Stimulated activated CD4-positive, alpha-beta T cell treated with anti-CD3 and anti-CD28 coated beads, TNF-alpha, amount 100 ng/mL, for 24 hours (primary cell): ENCODE results near the gene PWP1.
A peak's percentile ranks its signal among the peaks of the same experiment; 100 is the strongest.

ENCODE experiments used
- DNase-seq, 3 experiments: peaks; one replicate each; pipeline ENCODE4 v3.0.0-alpha.2; 2020; ENCODE audit warnings: low read depth in 3 of 3

Gene PWP1

DNA sequence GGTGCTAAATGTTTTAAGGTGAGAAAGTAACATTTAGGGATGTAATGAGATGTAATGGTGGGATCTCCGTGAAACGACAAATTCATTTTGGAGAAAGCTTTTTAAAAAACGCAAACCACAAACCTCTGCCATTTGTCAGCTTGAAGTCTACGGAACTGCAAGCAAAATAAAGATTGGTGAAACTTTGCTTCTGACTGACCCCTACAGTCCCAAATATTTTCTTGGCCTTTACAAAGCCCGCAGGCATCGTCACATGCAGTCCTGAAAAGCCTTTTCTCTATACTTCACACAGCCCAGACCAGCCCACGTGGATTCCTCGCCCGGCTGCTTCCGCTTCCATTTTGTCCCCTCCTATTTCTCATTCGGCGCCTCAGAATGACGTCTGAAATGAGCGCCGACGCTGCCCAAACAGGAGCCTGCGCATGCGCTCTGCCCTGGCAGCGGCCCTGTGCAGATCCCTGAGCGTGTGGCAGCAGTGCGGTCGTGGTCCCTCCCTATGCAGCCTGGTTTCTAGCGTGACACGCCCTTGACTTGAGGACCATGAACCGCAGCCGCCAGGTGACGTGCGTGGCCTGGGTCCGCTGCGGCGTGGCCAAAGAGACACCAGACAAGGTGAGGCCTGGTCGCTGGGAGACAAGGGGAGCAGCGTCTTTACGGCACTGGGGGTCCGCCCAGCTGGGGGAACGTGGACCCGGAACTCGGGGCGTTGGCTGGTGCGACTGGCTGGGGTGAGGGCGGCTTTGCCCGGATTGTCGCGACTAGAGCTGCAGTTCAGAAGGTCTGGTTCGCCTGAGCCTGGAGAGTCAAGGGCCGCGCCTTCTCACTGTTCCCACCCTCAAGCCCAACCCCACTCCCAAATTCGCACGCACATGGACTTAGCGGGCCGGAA, at the start of gene PWP1:
TSS of gene PWP1 (plus strand) at position 440 of the 889 bp plus-strand sequence. CDS start at position 541, 101 bp downstream.
- DNase-seq: peak; percentile 91 to 94 (median 93)

DNA sequence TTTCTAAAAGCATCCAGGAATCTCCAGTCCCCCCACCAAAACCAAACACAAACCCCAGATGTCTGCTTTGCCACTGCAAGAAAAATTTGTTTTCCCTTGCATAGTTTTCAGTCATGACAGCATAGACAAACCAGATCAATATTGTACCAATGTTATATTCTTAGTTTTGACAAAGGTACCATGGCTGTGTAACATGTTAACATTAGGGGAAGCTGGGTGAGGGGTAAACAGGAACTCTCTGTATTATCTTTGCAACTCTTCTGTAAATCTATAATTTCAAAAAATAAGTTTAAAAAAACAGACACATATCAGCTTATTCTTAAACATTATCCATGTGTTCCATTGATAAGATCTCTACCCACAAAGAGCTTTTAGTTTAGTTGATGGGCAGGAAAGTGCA, 44.4 kb upstream of the PWP1 start:
- DNase-seq: no peak

DNA sequence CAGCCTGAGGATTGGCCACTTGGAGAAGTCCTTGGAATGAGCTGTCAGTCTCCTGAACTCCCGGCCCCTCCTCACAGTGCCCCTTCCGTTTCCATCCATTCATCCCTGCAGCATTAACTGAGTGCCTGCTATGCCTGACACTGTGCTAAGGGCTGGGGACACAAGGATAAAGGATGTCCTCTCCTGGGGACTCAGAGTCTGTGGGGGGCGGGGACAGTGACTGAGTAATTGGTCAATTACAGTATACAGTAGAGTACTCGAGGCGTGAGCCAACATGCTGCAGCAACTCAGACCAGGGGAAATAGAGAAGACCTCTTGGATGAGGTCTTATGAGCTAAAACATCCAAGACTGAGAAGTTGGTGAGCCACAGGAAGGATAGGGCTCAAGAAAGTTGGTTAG, 43.4 kb upstream of the PWP1 start:
- no peak for DNase-seq

DNA sequence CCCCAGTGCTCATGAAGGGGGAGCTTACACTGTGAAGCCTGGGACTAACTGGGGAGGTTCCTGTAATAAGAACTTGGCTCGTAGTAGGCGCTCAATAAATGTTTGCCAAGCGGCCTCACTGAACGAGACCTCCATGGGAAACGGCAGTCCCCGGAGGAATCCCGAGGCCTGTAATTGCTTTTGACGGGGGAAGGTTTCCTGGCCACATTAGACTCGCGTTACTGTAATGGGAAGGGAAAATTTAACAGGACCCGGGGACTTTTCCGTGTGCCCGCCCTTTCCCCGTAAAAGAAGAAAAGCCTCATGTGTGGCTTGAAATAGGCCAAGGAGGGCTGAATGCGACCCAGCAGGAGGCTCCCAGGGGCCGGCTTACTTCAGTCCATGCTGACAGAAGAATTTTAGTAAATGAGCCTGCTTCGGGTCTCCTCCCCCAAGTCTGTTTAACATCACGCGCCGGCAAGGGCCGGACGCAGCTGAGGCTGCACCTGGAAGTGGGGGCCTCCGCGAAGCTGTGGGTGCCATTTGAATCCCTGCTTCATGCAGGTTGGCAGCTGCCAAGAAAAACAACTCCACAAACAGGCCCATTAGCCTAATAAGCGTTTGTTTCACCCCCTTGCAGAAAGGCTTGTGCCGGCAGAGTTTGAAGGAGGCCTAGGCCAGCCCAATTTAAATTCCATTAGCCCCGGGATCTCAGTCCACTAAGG, 39.8 kb upstream of the PWP1 start:
- DNase-seq: no peak

DNA sequence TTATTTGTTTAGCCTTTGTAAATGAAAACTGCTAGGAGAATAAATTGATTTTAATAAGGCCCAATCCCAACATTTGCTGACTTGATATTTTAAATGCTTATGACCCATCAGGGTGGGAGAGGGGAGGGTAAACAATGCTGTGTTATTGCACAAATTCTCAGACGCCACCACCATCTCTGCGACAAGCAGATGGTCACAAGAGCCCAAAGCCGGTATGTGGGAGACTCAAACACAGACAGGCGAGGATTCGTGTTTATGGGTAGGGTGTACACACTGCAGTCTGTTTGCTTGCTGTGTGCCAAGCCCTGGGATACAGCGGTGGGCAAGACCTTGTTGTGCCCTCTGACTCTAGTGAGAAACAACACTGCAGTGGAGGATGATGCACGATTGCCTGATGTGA, 39.2 kb upstream of the PWP1 start:
- DNase-seq: no peak

DNA sequence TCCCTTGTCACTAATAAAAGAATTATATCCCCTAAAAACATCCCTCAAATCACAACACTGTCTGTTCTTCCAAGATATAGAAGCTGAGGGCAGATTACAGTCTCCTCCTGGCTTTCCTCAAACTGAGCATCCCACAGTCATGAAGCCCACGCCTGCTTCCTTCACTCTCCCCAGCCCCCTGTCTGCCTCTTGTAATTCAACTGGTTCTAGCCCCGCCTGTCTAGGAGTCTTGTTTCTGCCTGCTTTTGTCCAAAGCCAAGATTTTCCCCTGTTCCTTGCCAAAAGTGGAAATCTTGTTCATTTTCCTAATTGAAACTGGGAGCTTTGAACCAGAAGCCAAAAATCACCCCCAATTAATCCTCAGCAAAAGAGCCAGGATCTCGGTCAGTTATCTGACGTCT, 35.9 kb upstream of the PWP1 start:
- no peak for DNase-seq

DNA sequence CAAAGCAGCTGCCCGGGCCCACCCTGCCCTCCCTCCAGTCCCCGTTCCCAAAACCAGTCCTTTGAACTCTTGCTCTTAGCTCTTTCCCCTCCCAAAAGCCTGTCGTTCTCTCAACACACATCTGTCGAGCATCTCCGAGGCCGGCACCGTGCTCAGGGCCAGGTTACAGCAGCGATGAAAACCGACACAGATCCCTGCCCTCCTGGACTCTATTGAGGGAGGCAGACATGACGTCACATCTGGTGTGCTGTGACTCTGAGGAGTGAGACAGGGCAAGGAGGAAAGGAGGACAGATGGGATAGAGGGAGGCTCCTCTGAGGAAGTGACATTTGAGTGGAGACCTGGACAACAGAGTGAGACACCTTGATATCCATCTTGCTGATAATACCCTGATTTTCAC, 34.6 kb upstream of the PWP1 start:
- no peak for DNase-seq

DNA sequence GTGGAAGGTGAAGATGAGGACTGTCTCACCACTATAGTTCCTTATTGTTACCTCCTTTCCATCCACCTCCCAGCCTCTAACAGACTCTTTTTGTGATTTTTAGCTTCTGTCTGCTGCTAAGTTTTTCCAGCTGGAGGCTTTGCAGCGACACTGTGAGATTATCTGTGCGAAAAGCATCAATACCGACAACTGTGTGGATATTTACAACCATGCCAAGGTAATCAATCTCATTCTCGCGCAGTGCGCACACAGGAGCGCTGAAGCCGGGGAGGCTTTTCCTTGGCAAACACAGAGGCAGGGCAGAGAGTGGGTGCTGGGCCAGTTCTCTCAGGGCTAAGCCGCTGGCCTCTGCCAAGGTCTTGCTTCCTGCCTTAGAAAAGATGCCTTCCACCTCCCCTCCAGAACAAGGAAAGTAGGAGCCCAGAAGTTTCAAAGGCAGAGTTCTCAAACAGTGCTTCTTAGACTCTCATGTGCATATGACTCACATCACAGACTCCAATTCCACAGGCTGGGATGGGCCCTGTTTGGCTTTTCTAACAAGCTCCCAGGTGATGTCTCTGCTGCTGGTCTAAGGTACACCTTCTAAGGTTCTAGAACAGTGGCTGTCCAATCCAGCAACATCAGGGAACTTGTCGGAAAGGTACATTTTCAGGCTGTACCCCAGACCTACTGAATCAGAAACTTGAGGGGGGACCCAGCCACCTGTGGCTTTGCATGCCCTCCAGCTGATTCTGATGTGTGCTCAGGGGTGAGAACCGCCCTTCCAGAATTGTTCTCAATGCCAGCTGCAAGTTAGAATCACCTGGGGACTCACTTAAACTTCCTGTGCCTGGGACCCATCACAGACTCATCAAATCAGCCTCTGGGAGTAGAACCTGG, 33.8 kb upstream of the PWP1 start:
- DNase-seq: no peak

DNA sequence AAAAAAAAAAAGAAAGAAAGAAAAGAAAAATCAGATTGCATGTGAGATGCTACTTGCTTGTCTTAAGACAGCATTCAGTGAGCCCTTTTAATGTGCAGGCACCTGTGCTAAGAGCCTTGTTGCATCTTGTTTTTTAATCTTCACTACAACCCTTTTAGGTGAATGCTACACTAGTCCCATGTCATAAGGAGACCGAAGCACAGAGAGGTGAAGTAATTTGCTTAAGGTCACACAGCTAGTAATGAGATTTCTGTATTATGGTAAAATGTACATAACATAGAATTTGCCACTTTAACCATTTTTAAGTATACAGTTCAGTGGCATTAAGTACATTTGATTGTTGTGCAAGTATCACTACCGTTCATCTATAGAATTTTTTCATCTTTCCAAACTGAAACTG, 32.1 kb upstream of the PWP1 start:
- no peak for DNase-seq

DNA sequence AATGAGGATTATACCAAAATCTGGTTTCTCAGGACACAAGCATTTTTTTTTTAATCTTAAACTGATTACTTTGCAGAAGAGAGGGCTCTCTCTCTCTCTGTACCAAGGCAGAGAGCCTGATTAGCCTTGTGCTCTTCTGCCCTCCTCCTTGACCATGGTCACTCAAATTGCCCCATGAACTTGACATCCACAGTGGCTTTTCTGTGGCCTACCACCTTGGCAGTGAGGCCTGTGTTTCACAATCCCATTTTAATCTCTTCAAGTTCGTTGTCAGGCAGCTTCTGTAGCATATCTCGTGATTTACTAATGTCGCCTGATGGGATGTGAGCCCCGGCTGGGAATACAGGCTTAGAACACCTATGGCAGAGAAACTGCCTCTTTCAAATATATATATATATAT, 30.7 kb upstream of the PWP1 start:
- no peak for DNase-seq

DNA sequence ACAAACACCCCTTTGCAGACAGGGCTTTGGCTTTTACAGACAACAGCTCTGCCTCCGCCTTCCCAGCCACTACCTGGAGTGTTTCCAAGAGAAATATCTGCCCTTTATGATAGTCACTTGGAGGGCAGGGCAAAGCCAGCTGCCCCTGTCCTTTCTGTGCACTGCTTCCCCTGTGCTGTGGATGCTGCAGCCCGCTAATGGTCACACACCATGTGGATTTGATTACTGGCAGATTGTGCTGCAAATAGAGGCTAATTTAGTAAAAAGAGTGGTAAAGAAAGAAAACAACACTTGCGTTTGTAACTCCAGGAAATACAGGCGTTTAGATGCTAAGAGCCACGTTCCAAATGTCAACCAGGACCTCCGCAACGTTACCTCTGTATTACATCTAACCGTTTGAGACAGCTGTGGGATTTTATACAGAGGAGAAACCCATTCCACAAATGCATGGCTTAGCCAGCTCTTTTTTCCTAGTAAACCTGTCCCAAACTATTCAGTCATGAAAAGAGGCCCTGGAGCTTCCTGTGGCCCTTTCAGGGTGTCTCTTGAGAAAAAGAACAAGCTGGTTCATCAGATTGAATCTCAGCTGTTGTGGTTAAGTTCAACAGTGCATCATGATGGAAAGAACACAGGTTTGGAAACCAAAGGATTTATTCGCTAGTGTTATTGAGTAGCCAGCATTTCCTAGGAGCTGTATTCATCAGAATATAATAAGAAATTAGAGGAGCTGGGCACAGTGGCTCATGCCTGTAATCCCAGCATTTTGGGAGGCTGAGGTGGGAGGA, 30.1 kb upstream of the PWP1 start:
- no peak for DNase-seq

DNA sequence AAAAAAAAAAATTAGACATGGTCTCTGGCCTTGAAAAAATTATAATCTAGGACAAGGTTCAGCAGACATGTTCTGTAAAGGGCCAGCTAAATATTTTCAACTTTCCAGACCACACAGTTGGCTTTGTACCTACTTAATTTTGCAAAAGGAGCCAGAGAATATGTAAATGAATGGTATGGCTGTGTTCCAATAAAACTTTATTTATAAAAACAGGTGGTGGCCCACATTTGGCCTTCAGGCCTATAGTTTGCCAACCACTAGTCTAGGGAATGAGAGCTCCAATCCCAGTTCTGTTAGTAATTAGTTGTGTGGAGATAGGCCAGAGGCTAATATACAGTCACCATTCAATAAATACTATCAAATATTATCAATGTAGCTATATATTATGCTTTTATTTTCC, 29.3 kb upstream of the PWP1 start:
- DNase-seq: no peak

DNA sequence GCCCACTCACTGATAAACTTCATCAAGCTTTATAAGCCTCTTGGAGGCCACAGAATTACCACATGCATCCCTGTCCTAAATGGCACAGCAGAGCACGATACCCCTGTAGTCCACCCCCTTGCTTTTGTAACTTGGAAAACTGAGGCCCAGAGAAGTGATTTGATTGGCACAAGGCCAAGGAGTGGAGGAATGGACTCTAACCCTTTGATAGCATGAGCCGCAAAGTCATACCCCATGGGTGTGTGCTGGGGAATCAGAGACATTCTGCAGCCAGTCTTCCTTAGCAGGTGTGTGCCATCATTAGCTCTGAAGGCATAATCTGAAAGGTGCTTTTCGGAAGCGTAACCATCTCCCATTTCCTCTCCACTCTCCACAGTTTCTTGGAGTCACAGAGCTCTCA, 28.5 kb upstream of the PWP1 start:
- no peak for DNase-seq

DNA sequence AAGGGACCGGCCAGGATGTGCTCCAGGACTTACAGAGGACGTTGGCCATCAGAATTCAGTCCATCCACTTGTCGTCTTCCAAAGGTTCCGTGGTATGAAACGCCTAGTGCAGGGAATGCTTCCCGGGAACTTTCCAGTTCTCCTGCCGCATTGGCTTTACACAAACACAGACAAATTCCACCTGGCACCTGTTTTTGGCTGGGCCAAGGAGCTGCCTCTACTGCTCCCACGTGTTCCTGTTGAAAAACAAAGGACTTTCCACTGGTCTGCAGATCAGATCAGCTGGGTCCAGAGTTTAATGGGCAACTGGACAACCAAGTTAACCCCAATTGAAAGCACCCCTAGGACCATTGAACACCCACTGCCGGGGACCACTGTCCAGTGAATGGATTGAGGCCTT, 28.0 kb upstream of the PWP1 start:
- DNase-seq: no peak

DNA sequence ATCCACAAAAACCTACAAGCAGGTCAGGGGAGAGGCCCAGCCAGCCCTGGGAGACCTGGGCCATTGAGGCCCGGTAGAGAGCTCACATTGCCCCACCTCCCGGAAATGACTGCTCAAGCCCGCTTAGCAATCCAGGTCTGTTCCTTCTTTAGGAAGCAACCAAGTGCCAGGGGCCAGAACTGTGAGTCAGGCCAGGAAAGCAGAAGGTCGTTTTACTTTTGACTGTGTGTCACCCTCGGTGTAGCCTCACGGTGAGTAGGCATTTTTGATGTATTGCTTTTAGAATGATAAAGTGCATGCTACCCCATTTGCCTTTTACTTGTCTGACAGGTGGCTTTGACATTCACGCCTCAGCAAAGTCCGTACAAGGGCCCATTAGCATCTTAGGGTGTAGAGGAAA, 25.4 kb upstream of the PWP1 start:
- DNase-seq: no peak

DNA sequence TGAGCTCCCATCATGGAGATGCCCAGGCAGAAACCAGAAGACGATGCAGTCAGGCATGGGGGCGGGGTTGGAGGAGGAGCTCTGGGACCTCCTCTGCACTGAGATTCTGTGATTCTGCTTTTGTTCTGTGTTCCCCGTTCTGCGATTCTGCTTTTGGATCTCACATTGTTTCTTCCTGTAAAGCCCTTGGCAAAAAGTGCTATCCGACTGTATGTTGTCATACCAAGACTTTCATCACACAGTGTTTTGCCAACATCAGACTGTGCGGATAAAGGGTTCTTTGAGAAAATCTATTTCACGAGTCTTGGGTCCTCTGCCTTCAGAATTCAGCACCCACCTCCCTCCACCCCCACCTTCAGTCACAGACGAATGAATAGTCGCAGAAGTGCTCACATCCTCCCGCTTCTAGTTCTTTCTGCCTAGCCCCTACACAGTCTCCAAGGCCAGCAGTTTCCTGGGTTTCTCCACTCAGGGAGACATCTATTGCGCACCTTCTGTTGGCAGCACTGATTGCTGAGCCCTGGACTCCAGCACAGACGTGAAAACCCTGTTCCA, 24.7 kb upstream of the PWP1 start:
- no peak for DNase-seq

DNA sequence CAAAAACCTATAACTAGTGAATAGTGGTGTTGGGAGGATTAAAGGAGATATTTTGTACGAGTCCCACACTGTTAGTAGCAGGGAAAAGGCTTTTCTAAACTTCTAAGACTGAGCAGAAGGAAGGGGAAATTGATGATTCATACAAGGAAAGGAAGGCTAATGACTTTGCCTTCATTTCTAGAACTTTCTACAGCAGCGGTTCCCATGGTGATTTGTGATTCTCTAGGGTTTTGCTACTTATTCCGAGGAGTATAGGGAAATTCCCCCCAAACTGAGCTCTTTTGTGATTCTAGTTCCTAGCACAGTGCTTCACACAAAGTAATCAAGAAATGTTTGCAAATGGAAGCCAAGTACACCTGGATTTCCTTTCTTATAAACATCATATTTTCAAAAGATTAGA, 23.8 kb upstream of the PWP1 start:
- DNase-seq: no peak

DNA sequence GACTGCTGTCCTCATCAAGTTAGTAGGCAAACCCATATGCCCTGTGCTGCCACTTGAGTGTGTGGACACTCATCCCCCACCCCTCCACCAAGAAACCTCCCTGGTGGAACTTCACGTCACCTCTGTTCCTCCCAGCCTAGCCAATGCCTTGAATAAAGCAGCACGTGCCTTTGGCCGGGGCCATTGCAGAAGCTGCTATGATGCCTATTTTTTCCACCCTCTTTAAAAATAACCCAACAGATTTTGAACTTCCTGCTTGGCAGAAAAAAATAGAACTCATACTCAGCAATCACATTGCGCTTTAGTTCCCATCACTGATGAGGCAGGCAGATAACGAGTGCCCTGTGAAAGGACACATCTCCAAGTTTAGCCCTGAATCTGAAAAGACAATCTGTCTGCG, 23.1 kb upstream of the PWP1 start:
- DNase-seq: no peak

DNA sequence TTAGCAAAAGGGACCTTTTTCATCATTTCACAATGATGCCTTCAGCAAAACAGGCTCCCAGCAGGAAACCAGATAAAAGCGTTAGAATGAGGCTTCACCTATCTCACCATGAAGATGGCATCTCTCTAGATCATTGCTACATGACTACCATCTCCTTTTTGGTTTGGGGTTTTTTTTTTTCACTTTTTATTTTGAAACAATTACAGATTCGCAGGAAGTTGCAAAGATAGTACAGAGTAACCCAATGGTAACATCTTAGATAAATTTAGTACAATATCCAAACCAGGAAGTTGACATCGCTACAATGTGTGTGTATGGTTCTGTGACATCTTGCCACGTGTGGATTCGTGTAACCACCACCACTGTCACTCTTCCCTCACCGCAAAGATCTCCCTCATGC, 22.3 kb upstream of the PWP1 start:
- DNase-seq: no peak

DNA sequence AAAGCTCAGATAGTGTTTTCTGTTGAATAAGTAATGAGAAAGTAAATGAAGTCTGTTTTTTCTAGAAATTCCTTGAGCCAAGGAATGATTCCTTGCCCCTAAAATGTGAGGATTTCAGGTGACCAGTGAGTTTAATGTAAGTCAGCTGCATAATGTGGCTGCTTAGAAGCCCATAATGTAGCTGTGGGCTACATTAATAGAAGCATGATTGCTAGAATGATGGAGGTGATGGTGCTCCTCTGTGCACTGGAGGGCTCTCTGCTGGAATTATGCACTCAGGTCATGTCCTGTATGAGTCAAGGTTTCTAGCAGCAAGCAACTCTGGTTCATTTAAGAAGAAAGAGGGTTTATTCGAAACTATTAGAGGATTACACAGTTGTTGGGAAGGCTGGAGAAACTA, 19.6 kb upstream of the PWP1 start:
- DNase-seq: no peak

DNA sequence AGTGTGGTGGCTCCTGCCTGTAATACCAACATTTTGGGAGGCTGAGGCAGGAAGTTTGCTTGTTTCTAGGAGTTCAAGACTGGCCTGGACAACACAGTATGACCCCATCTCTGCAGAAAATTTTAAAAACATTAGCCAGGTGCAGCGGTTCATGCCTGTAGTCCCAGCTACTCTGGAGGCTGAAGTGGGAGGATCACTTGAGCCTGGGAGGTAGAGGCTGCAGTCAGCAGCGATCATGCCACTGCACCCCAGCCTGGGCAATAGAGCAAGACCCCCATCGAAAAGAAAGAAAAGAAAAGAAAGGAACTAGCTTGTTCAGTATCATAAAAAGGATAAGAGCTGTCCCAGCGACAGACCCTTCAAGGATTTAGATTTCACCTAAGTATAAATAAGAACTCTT, 18.1 kb upstream of the PWP1 start:
- DNase-seq: no peak
